ENCODE data around the gene NCAPH2.

The NCAPH2 gene

DNA sequence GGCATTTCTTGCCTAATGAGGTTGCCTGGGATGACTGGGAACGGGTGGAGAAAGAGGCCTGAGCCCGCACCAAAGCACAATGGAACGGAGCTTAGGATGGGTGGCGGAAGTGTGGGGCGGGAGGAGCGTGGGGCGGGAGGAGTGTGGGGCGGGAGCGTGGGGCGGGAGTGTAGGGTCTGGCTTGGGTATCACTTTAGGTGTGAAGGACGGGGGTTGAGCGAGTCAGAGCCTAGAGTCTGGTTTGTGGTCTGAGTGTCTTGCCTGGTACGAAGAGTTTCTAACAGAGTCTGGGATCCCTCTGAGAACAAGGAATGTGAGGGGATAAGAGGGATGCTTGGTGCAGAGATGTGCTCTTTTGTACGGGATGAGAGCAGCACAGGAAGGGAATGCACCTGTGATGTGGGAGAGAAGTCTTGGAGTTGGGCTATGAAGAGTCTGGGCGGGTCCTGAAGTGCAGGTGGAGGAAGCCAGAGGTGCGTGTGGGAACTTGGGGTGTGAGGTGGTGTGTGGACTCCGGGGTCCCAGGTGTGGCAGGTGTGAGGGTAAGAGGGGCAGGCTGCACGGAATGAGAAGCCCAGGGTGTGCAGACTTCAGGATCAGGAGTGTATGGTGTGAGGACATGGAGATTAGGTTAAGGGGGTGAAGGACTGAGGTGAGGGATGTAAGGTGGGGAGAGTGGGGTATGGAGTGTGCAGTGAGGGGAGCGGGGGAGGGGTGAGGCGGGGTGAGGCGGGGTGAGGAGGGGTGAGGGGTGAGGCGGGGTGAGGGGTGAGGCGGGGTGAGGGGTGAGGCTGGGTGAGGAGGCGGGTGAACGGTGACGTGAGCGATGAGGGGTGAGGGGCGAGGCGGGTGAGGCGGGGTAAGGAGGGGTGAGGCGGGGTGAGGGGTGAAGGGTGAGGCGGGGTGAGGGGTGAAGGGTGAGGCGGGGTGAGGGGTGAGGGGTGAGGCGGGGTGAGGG is 53.7 kb downstream of the NCAPH2 start:
- DNase-seq (ENCODE audit: low spot score): no peak
- in situ Hi-C loops (cut with MboI; ENCODE audit: low pct_unique_long_range_greater_than_20kb, low sequenced_read_pairs, unreplicated experiment): no loop called here
- TF ChIP-seq, protein P1, sequence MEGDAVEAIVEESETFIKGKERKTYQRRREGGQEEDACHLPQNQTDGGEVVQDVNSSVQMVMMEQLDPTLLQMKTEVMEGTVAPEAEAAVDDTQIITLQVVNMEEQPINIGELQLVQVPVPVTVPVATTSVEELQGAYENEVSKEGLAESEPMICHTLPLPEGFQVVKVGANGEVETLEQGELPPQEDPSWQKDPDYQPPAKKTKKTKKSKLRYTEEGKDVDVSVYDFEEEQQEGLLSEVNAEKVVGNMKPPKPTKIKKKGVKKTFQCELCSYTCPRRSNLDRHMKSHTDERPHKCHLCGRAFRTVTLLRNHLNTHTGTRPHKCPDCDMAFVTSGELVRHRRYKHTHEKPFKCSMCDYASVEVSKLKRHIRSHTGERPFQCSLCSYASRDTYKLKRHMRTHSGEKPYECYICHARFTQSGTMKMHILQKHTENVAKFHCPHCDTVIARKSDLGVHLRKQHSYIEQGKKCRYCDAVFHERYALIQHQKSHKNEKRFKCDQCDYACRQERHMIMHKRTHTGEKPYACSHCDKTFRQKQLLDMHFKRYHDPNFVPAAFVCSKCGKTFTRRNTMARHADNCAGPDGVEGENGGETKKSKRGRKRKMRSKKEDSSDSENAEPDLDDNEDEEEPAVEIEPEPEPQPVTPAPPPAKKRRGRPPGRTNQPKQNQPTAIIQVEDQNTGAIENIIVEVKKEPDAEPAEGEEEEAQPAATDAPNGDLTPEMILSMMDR (IDR thresholded peaks at IDR 0.05; ENCODE audit: extremely low read depth, insufficient read depth, missing control alignments): no peak

DNA sequence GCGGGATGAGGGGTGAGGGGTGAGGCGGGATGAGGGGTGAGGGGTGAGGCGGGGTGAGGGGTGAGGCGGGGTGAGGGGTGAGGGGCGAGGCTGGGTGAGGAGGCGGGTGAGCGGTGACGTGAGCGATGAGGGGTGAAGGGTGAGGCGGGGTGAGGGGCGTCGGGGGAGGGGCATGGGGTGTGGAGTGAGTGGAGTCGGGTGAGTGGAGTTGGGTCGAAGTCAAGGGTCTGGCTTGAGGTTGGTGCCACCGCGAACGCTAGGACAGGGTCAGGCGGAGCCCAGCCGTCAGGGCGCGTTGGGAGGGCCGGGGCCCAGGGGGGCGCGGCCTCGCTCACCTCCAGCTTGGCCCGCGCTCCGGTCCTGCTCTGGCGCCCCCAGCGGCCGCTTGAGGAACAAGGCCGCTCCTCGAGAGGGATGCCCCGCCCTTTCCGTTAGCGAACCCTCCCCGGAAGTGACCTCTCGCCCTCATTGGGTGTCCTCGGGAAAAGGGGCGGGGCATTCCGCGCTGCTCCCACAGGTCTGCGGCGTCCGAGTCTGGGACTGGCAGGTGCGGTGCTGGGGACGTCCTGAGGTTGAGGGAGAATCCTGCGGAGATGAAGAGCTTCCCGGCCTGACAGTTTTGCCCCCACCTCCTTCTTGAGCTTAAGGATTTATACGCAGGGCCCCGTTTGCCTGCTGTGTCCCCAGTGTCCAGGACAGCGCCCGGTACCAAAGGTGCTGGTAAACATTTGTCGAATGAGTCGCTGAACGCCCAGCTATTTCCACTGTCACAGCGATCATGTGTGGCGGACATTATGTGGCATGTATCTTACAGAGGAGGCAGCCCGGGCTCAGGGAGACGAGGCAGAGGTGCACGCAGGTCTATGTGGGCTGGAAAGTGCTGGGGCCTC is 54.7 kb downstream of the NCAPH2 start, which contains the start of gene SYCE3:
TSS of gene SYCE3 (minus strand) at position 397 of the 890 bp plus-strand sequence. CDS start 6,514 bp downstream, outside the sequence.
- peak; percentile 96 for DNase-seq (ENCODE audit: low spot score)
- in situ Hi-C loops (cut with MboI; ENCODE audit: low pct_unique_long_range_greater_than_20kb, low sequenced_read_pairs, unreplicated experiment): no loop called here
- TF ChIP-seq, protein P1 (IDR thresholded peaks at IDR 0.05; ENCODE audit: extremely low read depth, insufficient read depth, missing control alignments): peak; percentile 90

DNA sequence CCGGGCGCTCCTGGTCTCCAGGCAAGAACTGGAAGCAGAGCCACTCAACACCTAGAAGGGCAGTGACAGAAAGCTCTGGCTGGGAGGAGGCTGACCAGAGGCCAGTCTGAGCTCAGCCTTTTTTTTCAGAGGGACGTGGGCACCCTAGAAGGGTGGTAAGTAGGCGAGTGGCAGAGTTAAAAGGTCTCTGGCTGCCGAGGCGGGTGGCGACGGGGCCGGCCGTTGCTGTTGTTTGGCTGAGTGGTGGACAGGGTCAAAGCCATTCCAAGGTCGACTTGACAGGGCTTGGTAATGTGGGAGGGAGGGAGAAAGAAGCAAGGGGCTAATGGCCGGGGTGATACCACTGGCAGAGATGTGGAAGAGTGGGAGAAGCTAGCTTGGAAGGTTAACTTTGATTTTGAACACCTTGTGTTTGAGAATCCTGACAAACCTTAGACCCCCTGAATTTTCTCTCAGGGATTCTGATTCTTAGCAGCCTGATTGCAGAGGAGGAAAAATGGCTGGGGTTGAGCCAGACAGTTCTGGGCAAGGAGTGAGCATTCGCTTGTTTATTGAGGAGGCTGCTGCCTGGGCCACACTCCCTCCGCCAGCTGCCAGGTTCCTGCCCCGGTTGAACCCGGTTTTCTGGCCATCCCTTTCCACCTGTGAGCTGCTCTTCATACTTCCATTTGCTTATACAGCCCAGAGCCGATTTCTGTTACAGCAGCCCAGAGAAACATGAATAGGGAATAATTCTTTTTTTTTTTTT is 55.6 kb downstream of the NCAPH2 start:
- DNase-seq (ENCODE audit: low spot score): no peak
- in situ Hi-C loops (cut with MboI; ENCODE audit: low pct_unique_long_range_greater_than_20kb, low sequenced_read_pairs, unreplicated experiment): no loop called here

DNA sequence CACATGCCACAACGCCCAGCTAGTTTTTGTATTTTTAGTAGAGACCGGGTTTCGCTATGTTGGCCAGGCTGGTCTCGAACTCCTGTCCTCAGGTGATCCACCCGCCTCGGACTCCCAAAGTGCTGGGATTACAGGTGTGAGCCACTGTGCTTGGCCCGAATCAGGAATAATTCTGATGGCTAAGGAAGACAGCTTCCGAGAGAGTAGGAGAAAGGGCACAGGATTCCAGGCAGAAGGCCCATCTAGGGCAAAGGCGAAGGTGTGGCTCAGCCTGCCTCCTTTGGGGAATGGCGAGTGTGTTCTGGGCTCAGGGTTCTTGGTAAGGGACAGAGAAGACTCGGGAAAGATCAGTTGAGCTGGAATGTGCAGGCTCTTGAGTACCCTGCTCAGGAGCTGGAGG is 56.3 kb downstream of the NCAPH2 start:
- DNase-seq (ENCODE audit: low spot score): no peak
- in situ Hi-C loops (cut with MboI; ENCODE audit: low pct_unique_long_range_greater_than_20kb, low sequenced_read_pairs, unreplicated experiment): no loop called here
- TF ChIP-seq, protein P1 (IDR thresholded peaks at IDR 0.05; ENCODE audit: extremely low read depth, insufficient read depth, missing control alignments): no peak

More for the DNA sequence above, 55.6 kb downstream of the NCAPH2 start:
- TF ChIP-seq, protein P1 (IDR thresholded peaks at IDR 0.05; ENCODE audit: extremely low read depth, insufficient read depth, missing control alignments): no peak

DNA sequence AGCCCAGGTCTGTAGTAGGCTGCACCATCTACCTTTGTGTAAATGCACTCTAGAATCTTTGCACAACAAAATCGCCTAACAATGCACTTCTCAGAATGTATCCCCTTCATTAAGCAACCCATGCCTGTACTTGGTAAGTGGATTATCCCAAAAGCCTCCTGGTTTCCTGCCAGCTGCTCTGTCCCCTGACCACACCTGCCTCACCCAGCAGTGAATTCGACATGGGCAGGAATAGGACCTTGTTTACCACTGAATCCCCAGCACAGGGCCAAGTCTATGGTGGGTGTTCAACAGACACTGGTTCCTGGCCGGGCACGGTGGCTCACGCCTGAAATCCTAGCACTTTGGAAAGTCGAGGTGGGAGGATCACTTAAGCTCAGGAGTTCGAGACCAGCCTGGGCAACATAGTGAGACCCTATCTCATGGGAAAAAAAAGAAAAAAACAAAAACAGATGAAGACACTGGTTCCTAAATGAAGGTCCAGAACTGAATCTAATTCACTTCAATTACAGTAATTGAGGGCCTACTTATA is 59.8 kb downstream of the NCAPH2 start:
- TF ChIP-seq, protein P1 (IDR thresholded peaks at IDR 0.05; ENCODE audit: extremely low read depth, insufficient read depth, missing control alignments): no peak
- in situ Hi-C loops (cut with MboI; ENCODE audit: low pct_unique_long_range_greater_than_20kb, low sequenced_read_pairs, unreplicated experiment): no loop called here
- no peak for DNase-seq (ENCODE audit: low spot score)

Data from GM13977 (cell line).